ENCODE measurements around the gene GJD3. TPM values are rescaled to one million over a fixed set of nuclear protein-coding genes. Genes with fewer than 3 reads are reported as not detected.
A peak's percentile ranks its signal among the peaks of the same experiment; 100 is the strongest.
"Not testable (repeated sequence)": the region's sequence is repeated elsewhere in the genome, so short reads cannot be mapped to it uniquely, and the experiment has no call there.

The GJD3 gene
- 3.7 and 4.3 TPM in 2 replicates for total RNA-seq

DNA sequence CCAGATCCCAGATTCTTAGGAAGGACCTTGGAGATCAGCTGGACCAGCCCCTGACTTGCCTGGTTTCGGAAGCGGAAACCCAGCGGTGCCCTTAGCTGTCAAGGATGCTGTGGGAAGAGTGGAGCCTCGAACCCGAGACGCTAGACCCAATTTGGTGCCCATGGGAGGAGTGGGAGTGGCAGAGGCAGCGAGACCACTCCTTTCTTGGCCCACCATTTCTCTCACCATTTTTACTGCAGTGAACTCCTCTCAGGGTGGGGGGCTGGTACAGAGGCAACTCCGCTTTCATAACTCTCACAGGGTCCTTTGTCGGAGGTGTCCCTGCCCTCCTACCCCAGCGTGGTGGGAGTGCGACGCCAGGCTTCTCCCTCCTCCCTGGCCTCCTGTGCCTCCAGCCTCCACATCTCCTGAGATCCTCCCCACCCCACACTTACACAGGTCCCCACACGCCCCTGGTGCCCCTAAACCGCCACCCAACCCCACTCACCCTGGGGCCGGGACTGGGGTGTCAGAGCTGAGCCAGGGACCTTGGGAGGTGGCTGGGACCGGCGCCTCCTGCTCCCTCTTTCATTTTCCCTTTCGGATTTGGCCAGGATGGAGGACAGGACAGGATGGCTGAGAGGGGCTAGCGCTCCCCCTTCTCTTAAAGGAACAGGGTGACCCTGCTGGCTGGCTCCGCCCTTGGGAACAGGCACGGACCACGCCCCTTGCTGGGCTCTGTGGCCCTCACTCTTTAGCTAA lies at the start of gene GJD3:
TSS of gene GJD3 (minus strand) at position 617 of the 741 bp plus-strand sequence. CDS start 922 bp downstream, outside the sequence.
- DNase-seq = no peak

GRCh38 chr17:40414312-40414711 lies 49.8 kb upstream of the GJD3 start:
- not testable (repeated sequence) for DNase-seq

DNA sequence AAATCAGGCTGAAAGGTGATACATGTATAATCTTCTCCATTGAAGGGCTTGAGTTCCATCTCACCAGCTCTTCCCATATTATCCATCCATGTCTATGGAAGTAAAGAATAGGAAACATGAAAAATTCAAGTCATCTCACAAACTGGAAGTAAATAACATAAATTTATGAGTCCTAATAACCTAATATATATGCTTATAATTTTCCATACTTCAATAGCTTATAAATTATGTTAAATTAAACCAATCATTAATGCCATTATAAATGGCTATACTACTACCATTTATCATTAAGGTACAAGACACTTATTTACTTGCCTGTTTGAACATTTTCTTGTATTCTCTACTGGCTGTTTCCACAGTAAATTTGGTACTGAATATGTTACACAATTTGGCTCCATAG lies 48.3 kb upstream of the GJD3 start:
- no peak for DNase-seq

GRCh38 chr17:40411821-40412220 lies 47.3 kb upstream of the GJD3 start:
- no peak for DNase-seq

DNA sequence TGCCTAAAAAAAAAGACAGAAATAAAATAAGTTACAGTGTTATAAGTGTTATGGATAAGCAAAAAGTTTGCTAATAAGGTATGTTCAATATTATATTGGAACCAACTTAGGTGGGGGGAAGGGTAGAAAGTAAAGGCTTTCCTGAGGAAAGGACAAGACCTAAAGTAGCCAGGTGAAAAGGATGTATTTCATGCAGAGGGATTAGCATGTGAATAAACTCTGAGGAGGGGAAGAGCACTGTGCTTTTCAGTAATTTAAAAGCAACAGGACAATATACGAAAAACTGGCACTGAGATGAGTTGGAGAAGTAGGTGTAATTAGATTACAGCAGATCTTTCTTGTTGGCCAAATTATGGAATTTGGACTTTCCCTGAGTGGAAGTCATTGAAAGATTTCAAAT lies 45.5 kb upstream of the GJD3 start:
- no peak for DNase-seq

GRCh38 chr17:40409540-40409939 lies 45.0 kb upstream of the GJD3 start:
- not testable (repeated sequence) for DNase-seq

DNA sequence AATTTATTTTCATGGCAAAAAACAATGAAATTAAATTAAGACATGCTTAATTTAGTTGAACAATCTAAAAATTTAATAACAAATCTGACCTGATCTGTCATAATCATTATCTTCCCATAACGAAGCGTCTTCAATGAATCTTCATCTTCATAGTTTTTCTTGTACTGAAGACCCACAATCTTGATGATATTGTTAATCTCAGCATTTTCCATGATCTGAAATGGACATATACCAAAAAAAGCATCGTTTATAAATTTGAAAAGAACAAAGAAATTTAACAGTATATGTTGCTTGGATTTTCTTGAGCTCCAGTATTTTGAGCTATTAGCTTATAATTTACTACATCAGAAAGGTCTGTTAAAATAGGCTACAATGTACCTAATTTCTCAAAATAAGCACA lies 42.9 kb upstream of the GJD3 start:
- no peak for DNase-seq

GRCh38 chr17:40404003-40404402 lies 39.5 kb upstream of the GJD3 start:
- no peak for DNase-seq

- DNase-seq = no peak
Observed at GRCh38 chr17:40402668-40403067, 38.1 kb upstream of the GJD3 start.

GRCh38 chr17:40399185-40399584 lies 34.6 kb upstream of the GJD3 start:
- peak; percentile 79 for DNase-seq

DNA sequence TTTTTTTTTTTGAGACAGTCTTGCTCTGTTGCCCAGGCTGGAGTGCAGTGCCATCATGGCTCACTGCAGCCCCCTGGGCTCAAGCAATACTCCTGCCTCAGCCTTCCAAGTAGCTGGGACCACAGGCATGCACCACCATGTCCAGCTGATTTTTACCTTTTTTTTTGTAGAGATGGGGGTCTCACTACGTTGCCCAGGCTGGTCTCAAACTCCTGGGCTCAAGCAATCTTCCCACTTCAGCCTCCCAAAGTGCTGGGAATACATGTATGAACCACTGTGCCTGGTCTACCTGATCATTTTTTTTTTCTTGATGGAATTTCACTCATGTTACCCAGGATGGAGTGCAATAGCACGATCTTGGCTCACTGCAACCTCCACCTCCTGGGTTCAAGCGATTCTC lies 22.0 kb upstream of the GJD3 start:
- not testable (repeated sequence) for DNase-seq

DNA sequence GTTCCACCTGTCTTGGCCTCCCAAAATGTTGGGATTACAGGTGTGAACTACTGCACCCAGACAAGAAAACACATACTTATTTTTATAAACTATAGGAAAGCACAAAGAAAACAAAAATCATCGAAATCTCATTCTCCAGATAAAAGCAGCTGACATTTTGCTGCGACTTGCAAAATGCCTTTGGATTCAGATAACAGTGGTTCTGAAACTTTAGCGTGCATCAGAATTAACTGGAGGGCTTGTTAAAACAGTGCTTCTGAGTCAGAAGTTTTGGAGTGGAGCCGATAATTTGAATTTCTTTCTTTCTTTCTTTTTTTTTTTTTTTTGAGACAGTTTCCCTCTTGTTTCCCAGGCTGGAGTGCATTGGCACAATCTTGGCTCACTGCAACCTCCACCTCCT lies 17.7 kb upstream of the GJD3 start:
- DNase-seq = no peak

GRCh38 chr17:40378966-40379365 lies 14.4 kb upstream of the GJD3 start:
- no peak for DNase-seq

- DNase-seq = no peak
Observed at GRCh38 chr17:40377832-40378231, 13.3 kb upstream of the GJD3 start.

- DNase-seq = not testable (repeated sequence)
Observed at GRCh38 chr17:40376541-40376940, 12.0 kb upstream of the GJD3 start.

GRCh38 chr17:40375786-40376185 lies 11.2 kb upstream of the GJD3 start:
- not testable (repeated sequence) for DNase-seq

DNA sequence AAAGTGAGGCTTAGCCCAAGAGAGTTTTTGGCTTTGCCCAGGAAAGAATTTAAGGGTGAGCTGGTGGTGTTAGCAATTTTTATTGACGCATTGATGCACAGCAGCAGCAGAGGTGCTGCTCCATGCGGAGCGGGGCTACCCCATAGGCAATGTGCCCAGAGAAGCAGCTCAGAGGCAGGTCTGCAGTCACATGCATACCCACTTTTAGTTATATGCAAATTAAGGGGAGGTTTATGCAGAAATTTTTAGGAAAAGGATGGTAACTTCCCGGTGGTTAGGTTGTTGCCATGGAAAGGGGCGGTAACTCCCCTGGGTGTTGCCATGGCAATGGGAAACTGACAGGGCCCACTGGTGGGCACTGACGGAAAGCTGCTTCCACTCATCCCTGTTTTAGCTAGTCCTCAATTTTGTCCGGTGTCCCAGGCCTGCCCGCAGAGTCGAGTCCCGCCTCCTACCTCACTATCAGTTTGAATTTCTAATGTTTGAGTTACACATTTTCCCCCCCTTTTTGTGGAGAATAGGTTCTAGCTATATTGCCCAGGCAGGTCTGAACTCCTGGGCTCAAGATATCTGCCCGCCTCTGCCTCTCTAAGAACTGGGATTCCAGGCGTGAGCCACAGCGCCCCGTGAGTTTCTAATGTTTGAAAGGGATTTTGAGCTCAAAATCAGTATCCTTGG lies 10.4 kb upstream of the GJD3 start:
- DNase-seq = no peak

- no peak for DNase-seq
Observed at GRCh38 chr17:40373999-40374398, 9.5 kb upstream of the GJD3 start.

GRCh38 chr17:40373324-40373723 lies 8.8 kb upstream of the GJD3 start:
- no peak for DNase-seq

DNA sequence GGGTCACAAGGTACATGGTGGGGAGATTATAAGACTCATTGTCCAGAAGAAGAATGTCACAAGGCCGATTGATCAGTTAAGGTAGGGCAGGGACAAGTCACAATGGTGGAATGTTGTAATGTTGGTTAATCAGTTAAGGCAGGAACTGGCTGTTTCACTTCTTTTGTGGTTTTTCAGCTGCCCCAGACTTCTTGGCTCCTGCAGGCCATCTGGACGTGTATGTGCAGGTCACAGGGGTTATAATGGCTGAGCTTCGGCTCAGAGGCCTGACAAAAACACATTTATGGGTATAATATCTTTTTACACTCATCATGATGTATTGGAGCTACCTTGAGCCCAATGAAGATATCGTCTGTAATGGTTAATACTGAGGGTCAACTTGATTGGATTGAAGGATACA lies 8.1 kb upstream of the GJD3 start:
- DNase-seq = not testable (repeated sequence)

- no peak for DNase-seq
Observed at GRCh38 chr17:40372031-40372430, 7.5 kb upstream of the GJD3 start.

GRCh38 chr17:40371261-40371929 lies 6.9 kb upstream of the GJD3 start:
- DNase-seq = no peak

- DNase-seq = no peak
Observed at GRCh38 chr17:40369923-40370322, 5.4 kb upstream of the GJD3 start.

DNA sequence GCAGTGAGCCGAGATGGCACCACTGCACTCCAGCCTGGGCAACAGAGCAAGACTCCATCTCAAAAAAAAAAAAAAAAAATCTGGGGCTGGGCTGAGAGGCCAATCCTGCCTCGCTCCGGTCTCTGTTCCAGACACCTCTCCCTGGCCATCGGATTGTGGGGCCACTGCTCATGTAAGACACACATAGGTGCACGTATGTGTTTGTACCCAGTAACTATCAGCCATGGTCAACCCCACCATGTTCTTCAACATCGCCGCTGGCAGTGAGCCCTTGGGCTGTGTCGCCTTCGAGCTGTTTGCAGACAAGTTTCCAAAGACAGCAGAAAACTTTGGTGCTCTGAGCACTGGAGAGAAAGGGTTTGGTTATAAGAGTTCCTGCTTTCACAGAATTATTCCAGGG lies 3.2 kb upstream of the GJD3 start:
- not testable (repeated sequence) for DNase-seq

Data from dermis blood vessel endothelial cell (primary cell).